Upper lobe of left lung (tissue), 6 donors: Measurements from ENCODE around the gene TSPAN32. TPM values are rescaled to one million over a fixed set of nuclear protein-coding genes. Genes with fewer than 3 reads are reported as not detected.

Experiments
- ATAC-seq, 2 donors: fragments of 200-7000 bp; cut with Tn5 transposase; one replicate each; pipeline ENCODE4 v1.9.1; 2022; ENCODE audit warnings: mild to moderate bottlenecking in 2 of 2, moderate library complexity in 2 of 2; ENCODE audit not compliant: low FRiP score in 2 of 2
- DNase-seq, 2 donors: peaks; one replicate each; pipeline ENCODE4 v3.0.0-alpha.2; 2019 to 2020
- H3K27ac ChIP-seq, 4 donors: fragments of 200-600 bp; sonication (generic); one replicate each; pipeline ENCODE4 v1.5.1; 2016 to 2019
- H3K27me3 ChIP-seq, 4 donors: fragments of 200-600 bp; sonication (generic); one replicate each; pipeline ENCODE4 v1.5.1; 2017 to 2019
- H3K36me3 ChIP-seq, 4 donors: fragments of 200-600 bp; sonication (generic); one replicate each; pipeline ENCODE4 v1.5.1; 2016 to 2019
- H3K4me1 ChIP-seq, 4 donors: fragments of 200-600 bp; sonication (generic); one replicate each; pipeline ENCODE4 v1.5.1; 2018 to 2019
- H3K4me3 ChIP-seq, 4 donors: fragments of 200-600 bp; sonication (generic); one replicate each; pipeline ENCODE4 v1.5.1; 2017 to 2019; ENCODE audit warnings: mild to moderate bottlenecking in 2 of 4, moderate library complexity in 1 of 4
- H3K9me3 ChIP-seq, 4 donors: fragments of 200-600 bp; sonication (generic); one replicate each; pipeline ENCODE4 v1.5.1; 2018 to 2019
- CTCF ChIP-seq, 6 experiments: fragments of 450-650 bp in 4 of 6; fragments of 200-600 bp in 2 of 6; sonication (generic) in 2 of 6; IDR thresholded peaks; one replicate each; pipeline ENCODE4 v1.5.1; 2016 to 2019; ENCODE audit warnings: antibody characterized with exemption in 6 of 6
- EP300 ChIP-seq, 4 donors: sonication (generic); formaldehyde crosslinking; IDR thresholded peaks; one replicate each; pipeline ENCODE4 v1.5.1; 2017; ENCODE audit warnings: antibody characterized with exemption in 4 of 4, control low read depth in 2 of 4
- POLR2A ChIP-seq, 4 donors: fragments of 450-650 bp; IDR thresholded peaks; one replicate each; pipeline ENCODE4 v1.5.1; 2016 to 2017; ENCODE audit warnings: antibody characterized with exemption in 4 of 4, mild to moderate bottlenecking in 2 of 4
- POLR2AphosphoS5 ChIP-seq, 2 donors: sonication (generic); formaldehyde crosslinking; IDR thresholded peaks; one replicate each; pipeline ENCODE4 v1.5.1; 2017; ENCODE audit warnings: antibody characterized with exemption in 2 of 2
- WGBS, 2 donors: methylation state at CpG; one replicate each; pipeline ENCODE4 v1.1.5; 2017 to 2018; 5-methylcytosine and 5-hydroxymethylcytosine counted together
- total RNA-seq, 6 donors: library from RNA; depleted of rRNA in 4 of 6; stranded (reverse); fragments of >200 nt in 4 of 6; gene quantifications; one replicate each; pipeline versions ENCODE4 v1.1.0 to v1.2.1, GENCODE V29; 2016 to 2021
- donor health status: DM: no; HTN: no; CAD: no; lungs with moderate emphysema.
- donor health status: DM: no; HTN: yes; CAD: no; lungs with severe emphysema.

The TSPAN32 gene
- total RNA-seq, 6 donors from 2014 or later: 3.1 to 16.4 (median 6.8) TPM

GRCh38 chr11:2293984-2294925 lies 7.6 kb upstream of the TSPAN32 start:
- ATAC-seq: peak in 1 of 2 donors; percentile 66
- DNase-seq: peak in 1 of 2 donors; percentile 20
- TF ChIP-seq EP300 (IDR thresholded peaks at IDR 0.05) (no peak), CTCF (IDR thresholded peaks at IDR 0.05) (peak in 1 of 6 experiments; percentile 10), POLR2A (IDR thresholded peaks at IDR 0.05) (no peak)
- Histone ChIP-seq H3K9me3 (no peaks in the 10 kb centered on the region), H3K4me1 (peaks cover 0 to 12% (median 9%) of the 10 kb centered on the region in 4 donors), H3K36me3 (no peaks in the 10 kb centered on the region), H3K27ac (no peak overlapping the region), H3K4me3 (no peak overlapping the region), H3K27me3 (no peaks in the 10 kb centered on the region)
- WGBS, 2 donors: 68 to 84% methylated on average over 12 to 27 of the region's 27 CpGs

- Histone ChIP-seq H3K9me3 (no peaks in the 10 kb centered on the region), H3K27me3 (no peaks in the 10 kb centered on the region), H3K27ac (no peak overlapping the region), H3K36me3 (no peaks in the 10 kb centered on the region), H3K4me1 (peaks cover 0 to 13% (median 6%) of the 10 kb centered on the region in 4 donors), H3K4me3 (no peak overlapping the region)
- DNase-seq (peak in 1 of 2 donors; percentile 19), ATAC-seq (no peak)
- 81% methylated on average over 8 of the region's 8 CpGs; no CpG with 5 or more reads in 1 of the 2 donors for WGBS, 2 donors
- TF ChIP-seq CTCF (IDR thresholded peaks at IDR 0.05) (no peak), POLR2A (IDR thresholded peaks at IDR 0.05) (no peak), EP300 (IDR thresholded peaks at IDR 0.05) (no peak), POLR2AphosphoS5 (IDR thresholded peaks at IDR 0.05) (no peak)
Measured at GRCh38 chr11:2294926-2295290, 6.9 kb upstream of the TSPAN32 start.

GRCh38 chr11:2295971-2296912 lies 5.6 kb upstream of the TSPAN32 start:
- 91% methylated on average over 12 to 15 of the region's 17 CpGs for WGBS, 2 donors
- Histone ChIP-seq H3K36me3 (no peaks in the 10 kb centered on the region), H3K27ac (no peak overlapping the region), H3K9me3 (no peaks in the 10 kb centered on the region), H3K4me3 (no peak overlapping the region), H3K27me3 (no peaks in the 10 kb centered on the region), H3K4me1 (peaks cover 0 to 24% (median 4%) of the 10 kb centered on the region in 4 donors)
- TF ChIP-seq POLR2AphosphoS5 (IDR thresholded peaks at IDR 0.05) (no peak), POLR2A (IDR thresholded peaks at IDR 0.05) (no peak), EP300 (IDR thresholded peaks at IDR 0.05) (no peak), CTCF (IDR thresholded peaks at IDR 0.05) (no peak)
- peak in 1 of 2 donors; percentile 17 for DNase-seq
- ATAC-seq: no peak

GRCh38 chr11:2296913-2297622 lies 4.7 kb upstream of the TSPAN32 start:
- Histone ChIP-seq H3K9me3 (no peaks in the 10 kb centered on the region), H3K27me3 (no peaks in the 10 kb centered on the region), H3K27ac (no peak overlapping the region), H3K4me1 (peaks cover 0 to 24% (median 5%) of the 10 kb centered on the region in 4 donors), H3K36me3 (no peaks in the 10 kb centered on the region), H3K4me3 (no peak overlapping the region)
- WGBS, 2 donors: 90 to 97% methylated on average over 7 to 11 of the region's 13 CpGs
- DNase-seq (peak; percentile 13 to 63), ATAC-seq (no peak)
- TF ChIP-seq EP300 (IDR thresholded peaks at IDR 0.05) (no peak), POLR2A (IDR thresholded peaks at IDR 0.05) (no peak), CTCF (IDR thresholded peaks at IDR 0.05) (no peak)
